DMS153 treated with DMSO at 0.1 percent for 48 hours (cell line): ENCODE measurements around the gene RBM3.

Experiments used
- DNase-seq: peaks from one replicate; lab custom pipeline; 2025; ENCODE audit not compliant: unreplicated experiment; lab: John Stamatoyannopoulos, UW

The RBM3 gene

GRCh38 chrX:48617542-48618340 lies 43.5 kb downstream of the RBM3 start:
- no peak for DNase-seq

- no peak for DNase-seq
Observed at GRCh38 chrX:48626401-48627298, 52.4 kb downstream of the RBM3 start.
